ENCODE data around the gene AMIGO3. TPM values are rescaled to one million over a fixed set of nuclear protein-coding genes. Genes with fewer than 3 reads are reported as not detected.

AMIGO3 gene
- polyA plus RNA-seq, 1 experiment = not detected

DNA sequence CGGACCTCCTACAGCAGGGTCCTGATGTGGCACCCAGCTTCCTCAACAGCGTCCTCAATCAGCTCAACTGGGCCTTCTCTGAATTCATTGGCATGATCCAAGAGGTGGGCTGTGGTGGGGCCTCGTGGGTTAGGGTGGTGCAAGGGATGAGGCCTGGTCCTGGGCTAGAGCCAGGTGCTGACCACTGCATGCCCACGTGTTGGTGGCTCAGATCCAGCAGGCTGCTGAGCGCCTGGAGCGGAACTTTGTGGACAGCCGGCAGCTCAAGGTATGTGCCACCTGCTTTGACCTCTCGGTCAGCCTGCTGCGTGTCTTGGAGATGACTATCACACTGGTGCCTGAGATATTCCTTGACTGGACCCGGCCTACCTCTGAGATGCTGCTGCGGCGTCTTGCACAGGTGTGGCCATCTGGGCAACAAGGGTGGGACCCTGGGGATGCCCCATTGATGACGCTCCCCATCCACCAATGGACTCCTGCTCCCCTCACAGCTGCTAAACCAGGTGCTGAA is 3.8 kb downstream of the AMIGO3 start:
- no peak for DNase-seq (ENCODE audit: low read depth)
- TF ChIP-seq CTCF (IDR thresholded peaks at IDR 0.05; ENCODE audit: insufficient read depth, low read depth, low read length) = no peak
- Histone ChIP-seq H3K27me3 (ENCODE audit: control insufficient read depth, insufficient read depth, low read length) (no peaks in the 10 kb centered on the region), H3K4me3 (ENCODE audit: low read depth, low read length) (no peak overlapping the region), H3K36me3 (ENCODE audit: control insufficient read depth, insufficient read depth, low read length) (peaks cover 11% of the 10 kb centered on the region)
- ChIA-PET POLR2A (no interaction called here), CTCF (interaction anchor here (1.0 kb wide), 2 partner anchors 11 to 176 kb away, joined by 4 read pairs; no protein-coding TSS in a partner anchor)

DNA sequence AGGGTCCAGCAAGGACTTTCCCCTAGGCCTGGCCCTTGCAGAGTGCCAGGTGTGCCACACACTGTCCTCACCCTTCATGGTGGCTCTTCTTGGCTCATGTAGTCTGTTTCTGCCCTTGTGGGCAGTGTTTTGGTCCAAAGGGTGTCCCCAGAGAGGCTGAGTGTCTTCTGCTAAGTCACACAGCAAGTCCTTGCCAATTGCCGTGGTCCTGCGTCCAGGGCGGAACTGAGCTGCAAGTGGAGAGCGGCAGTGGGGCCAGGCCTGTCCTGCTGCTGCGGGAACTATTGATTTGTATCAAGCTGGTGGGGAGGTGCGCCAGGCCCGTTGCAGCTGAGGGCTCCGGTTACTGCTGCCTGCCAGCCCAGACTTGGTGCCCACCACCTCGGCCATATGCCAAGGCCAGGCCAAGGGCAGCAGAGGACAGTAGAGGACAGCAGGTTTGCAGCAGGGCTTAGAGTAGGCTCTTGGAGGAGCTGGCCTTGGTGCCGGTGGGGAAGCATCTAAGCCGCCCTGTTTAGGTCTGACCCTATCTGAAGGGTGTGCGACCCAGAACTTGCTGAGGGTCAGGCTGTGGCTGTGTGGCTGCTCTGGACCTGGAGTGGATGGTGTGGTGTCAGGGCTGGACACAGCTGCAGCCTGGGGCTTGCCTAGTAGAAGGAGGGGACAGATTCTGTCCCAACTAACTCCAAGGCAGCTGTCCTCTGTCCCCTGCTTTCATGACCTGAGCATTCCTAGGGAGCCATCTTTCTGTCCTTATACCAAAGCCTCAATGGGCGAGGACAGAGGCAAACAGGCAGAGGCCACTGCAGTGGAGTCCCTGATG is 4.5 kb downstream of the AMIGO3 start:
- no peak overlapping the region for H3K4me3 ChIP-seq (ENCODE audit: low read depth, low read length)
- no peak for TF ChIP-seq CTCF (IDR thresholded peaks at IDR 0.05; ENCODE audit: insufficient read depth, low read depth, low read length)
- ChIA-PET POLR2A (no interaction called here), CTCF (interaction anchor here (1.0 kb wide), 2 partner anchors 11 to 175 kb away, joined by 4 read pairs; no protein-coding TSS in a partner anchor)
- peaks cover 10% of the 10 kb centered on the region for H3K36me3 ChIP-seq (ENCODE audit: control insufficient read depth, insufficient read depth, low read length)
- H3K27me3 ChIP-seq (ENCODE audit: control insufficient read depth, insufficient read depth, low read length) = no peaks in the 10 kb centered on the region
- no peak for DNase-seq (ENCODE audit: low read depth)

DNA sequence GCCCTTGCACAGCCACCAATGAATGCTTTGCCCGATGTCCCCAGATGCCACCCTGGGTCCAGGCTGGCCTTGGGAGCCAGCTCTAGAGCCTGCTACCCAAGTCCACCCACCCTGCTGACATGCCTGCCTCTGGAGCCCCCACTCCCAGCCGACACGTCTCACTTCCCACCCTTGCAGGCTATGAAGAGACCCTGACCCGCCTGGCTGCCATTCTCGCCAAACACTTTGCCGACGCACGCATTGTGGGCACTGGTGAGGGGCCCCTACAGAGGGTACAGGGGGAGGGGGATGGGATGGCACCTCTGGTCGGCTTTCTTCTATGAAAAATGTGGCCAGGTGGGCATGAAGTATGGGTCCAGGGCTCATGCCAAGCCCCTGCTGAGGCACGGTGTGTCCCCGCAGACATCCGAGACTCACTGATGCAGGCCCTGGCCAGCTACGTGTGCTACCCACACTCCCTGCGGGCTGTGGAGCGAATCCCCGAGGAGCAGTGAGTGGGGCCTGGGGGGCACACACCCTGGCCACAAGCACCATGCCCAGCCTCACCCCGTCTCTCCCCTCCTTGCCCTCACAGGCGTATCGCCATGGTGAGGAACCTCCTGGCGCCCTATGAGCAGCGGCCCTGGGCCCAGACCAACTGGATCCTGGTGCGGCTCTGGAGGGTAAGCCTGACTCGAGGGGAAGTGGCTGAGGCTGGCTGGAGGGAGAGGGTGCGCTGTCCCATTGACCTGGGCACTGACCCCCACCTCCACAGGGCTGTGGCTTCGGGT is 6.0 kb downstream of the AMIGO3 start:
- no peak overlapping the region for H3K4me3 ChIP-seq (ENCODE audit: low read depth, low read length)
- H3K27me3 ChIP-seq (ENCODE audit: control insufficient read depth, insufficient read depth, low read length) = no peaks in the 10 kb centered on the region
- no peak for DNase-seq (ENCODE audit: low read depth)
- TF ChIP-seq CTCF (IDR thresholded peaks at IDR 0.05; ENCODE audit: insufficient read depth, low read depth, low read length) = no peak
- ChIA-PET POLR2A (no interaction called here), CTCF (interaction anchor here (2.2 kb wide), 1 partner anchor 13 kb away, joined by 9 read pairs; no protein-coding TSS in a partner anchor)
- H3K36me3 ChIP-seq (ENCODE audit: control insufficient read depth, insufficient read depth, low read length) = peaks cover 10% of the 10 kb centered on the region

GRCh38 chr3:49712631-49713317 is 6.7 kb downstream of the AMIGO3 start:
- H3K4me3 ChIP-seq (ENCODE audit: low read depth, low read length) = no peak overlapping the region
- ChIA-PET CTCF (interaction anchor here (2.2 kb wide), 1 partner anchor 12 kb away, joined by 9 read pairs; no protein-coding TSS in a partner anchor), POLR2A (no interaction called here)
- DNase-seq (ENCODE audit: low read depth) = no peak
- no peak for TF ChIP-seq CTCF (IDR thresholded peaks at IDR 0.05; ENCODE audit: insufficient read depth, low read depth, low read length)
- H3K36me3 ChIP-seq (ENCODE audit: control insufficient read depth, insufficient read depth, low read length) = peaks cover 11% of the 10 kb centered on the region
- no peaks in the 10 kb centered on the region for H3K27me3 ChIP-seq (ENCODE audit: control insufficient read depth, insufficient read depth, low read length)
